ENCODE data around the gene GADD45B.

GRCh38 chr19:2462635-2463421, 13.1 kb upstream of the GADD45B start:
- TF ChIP-seq POLR2A (IDR thresholded peaks at IDR 0.05; ENCODE audit: borderline replicate concordance, extremely low read depth, insufficient read depth, insufficient read length): no peak
- TF ChIP-seq POLR2AphosphoS5 (IDR thresholded peaks at IDR 0.05; ENCODE audit: low read depth, low read length): peak; percentile 81
- TF ChIP-seq ZNF274 (IDR thresholded peaks at IDR 0.05; ENCODE audit: low read depth, low read length): no peak
- TF ChIP-seq, protein P1, sequence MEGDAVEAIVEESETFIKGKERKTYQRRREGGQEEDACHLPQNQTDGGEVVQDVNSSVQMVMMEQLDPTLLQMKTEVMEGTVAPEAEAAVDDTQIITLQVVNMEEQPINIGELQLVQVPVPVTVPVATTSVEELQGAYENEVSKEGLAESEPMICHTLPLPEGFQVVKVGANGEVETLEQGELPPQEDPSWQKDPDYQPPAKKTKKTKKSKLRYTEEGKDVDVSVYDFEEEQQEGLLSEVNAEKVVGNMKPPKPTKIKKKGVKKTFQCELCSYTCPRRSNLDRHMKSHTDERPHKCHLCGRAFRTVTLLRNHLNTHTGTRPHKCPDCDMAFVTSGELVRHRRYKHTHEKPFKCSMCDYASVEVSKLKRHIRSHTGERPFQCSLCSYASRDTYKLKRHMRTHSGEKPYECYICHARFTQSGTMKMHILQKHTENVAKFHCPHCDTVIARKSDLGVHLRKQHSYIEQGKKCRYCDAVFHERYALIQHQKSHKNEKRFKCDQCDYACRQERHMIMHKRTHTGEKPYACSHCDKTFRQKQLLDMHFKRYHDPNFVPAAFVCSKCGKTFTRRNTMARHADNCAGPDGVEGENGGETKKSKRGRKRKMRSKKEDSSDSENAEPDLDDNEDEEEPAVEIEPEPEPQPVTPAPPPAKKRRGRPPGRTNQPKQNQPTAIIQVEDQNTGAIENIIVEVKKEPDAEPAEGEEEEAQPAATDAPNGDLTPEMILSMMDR (IDR thresholded peaks at IDR 0.05 in 2 of 3, conservative IDR thresholded peaks at IDR 0.05 in 1 of 3; ENCODE audit: borderline replicate concordance in 1 of 3, insufficient read depth in 1 of 3, low read depth in 2 of 3, low read length in 2 of 3): no peak
- no peak for TF ChIP-seq EZH2 (IDR thresholded peaks at IDR 0.05)

Measured in HCT116 (cell line).